ENCODE data around the gene PRKG1. TPM values are rescaled to one million over a fixed set of nuclear protein-coding genes. Genes with fewer than 3 reads are reported as not detected.

Gene PRKG1
- total and polyA plus RNA-seq, 2 of the 8 experiments (the other 6 are each of a cell fraction or from before 2014, with no cell fraction given), result 4.2 to 15.2 TPM

GRCh38 chr10:51063659-51064535, 10.4 kb upstream of the PRKG1 start:
- H3K9me3 ChIP-seq (ENCODE audit: insufficient read depth in 2 of 2, low read depth in 1 of 2, low read length in 1 of 2), result no peaks in the 10 kb centered on the region
- no peak overlapping the region for H3K4me3 ChIP-seq (ENCODE audit: extremely low read depth in 1 of 4, insufficient read depth in 2 of 4, low read depth in 3 of 4, low read length in 4 of 4)
- FAIRE-seq, result no peak
- no peaks in the 10 kb centered on the region for H3K79me1 ChIP-seq (ENCODE audit: low read depth, low read length)
- no peak overlapping the region for H3K4me2 ChIP-seq (ENCODE audit: insufficient read depth in 1 of 2, low read depth in 2 of 2, low read length in 2 of 2)
- ChIA-PET CTCF (ENCODE audit: partially characterized antibody) (interaction anchor here (0.6 to 4.3 kb wide), 34 partner anchors 9 to 1151 kb away, joined by 3 to 30 read pairs (median 4); partner anchors contain the start of gene PRKG1), POLR2A (ENCODE audit: partially characterized antibody) (interaction anchor here (1.1 kb wide), 1 partner anchor 10 kb away, joined by 4 read pairs; no protein-coding TSS in a partner anchor)
- DNase-seq (ENCODE audit: low read depth in 1 of 2, low spot score in 2 of 2), result no peak
- H4K20me1 ChIP-seq (replicated peaks in 1 of 2; ENCODE audit: control insufficient read depth in 1 of 2, insufficient read depth in 2 of 2, low read length in 2 of 2), result no peaks in the 10 kb centered on the region
- no peak overlapping the region for H3K9ac ChIP-seq (replicated peaks in 1 of 4; ENCODE audit: extremely low read depth in 1 of 4, low read depth in 3 of 4, low read length in 3 of 4)
- H4K91ac ChIP-seq (replicated peaks; ENCODE audit: insufficient read length, low read length), result no peak overlapping the region
- H2BK12ac ChIP-seq (ENCODE audit: low read depth, low read length), result no peak overlapping the region
- no peak overlapping the region for H3K18ac ChIP-seq (ENCODE audit: extremely low read depth, low read length)
- H2BK120ac ChIP-seq (replicated peaks; ENCODE audit: low read depth, low read length), result no peak overlapping the region
- H4K8ac ChIP-seq (ENCODE audit: extremely low read depth, insufficient read depth, low read length), result no peak overlapping the region
- no peak overlapping the region for H3K4ac ChIP-seq (replicated peaks; ENCODE audit: insufficient read length, low read depth, low read length)
- no peak overlapping the region for H4K5ac ChIP-seq (ENCODE audit: insufficient read length, low read depth, low read length)
- H3K56ac ChIP-seq (replicated peaks; ENCODE audit: insufficient read length, low read depth, low read length), result no peak overlapping the region
- no peak overlapping the region for H2BK5ac ChIP-seq (ENCODE audit: low read depth, low read length)
- no peak overlapping the region for H2AK5ac ChIP-seq (ENCODE audit: low read depth, low read length)
- no peak overlapping the region for H2AFZ ChIP-seq (ENCODE audit: low read length)
- H3K4me1 ChIP-seq (replicated peaks in 1 of 4; ENCODE audit: control insufficient read depth in 3 of 4, insufficient read depth in 4 of 4, low read length in 3 of 4), result no peaks in the 10 kb centered on the region
- 17% methylated on average over 2 of the region's 2 CpGs; no CpG with 5 or more reads in 1 of the 2 experiments for WGBS, 2 experiments (ENCODE audit: extremely low coverage in 1 of 2, insufficient coverage in 1 of 2, insufficient read length in 1 of 2, insufficient replicate concordance in 2 of 2, low coverage in 1 of 2, low lambda C conversion rate in 2 of 2, missing lambda C conversion rate in 1 of 2)
- no peaks in the 10 kb centered on the region for H3K79me2 ChIP-seq (ENCODE audit: control insufficient read depth in 1 of 2, insufficient read depth in 2 of 2, low read length in 2 of 2)
- H3K27me3 ChIP-seq (replicated peaks in 1 of 4; ENCODE audit: control insufficient read depth in 3 of 4, extremely low read depth in 1 of 4, insufficient read depth in 3 of 4, low read length in 3 of 4), result no peaks in the 10 kb centered on the region
- no peak overlapping the region for H2BK20ac ChIP-seq (ENCODE audit: low read length)
- no peak overlapping the region for H3K14ac ChIP-seq (ENCODE audit: insufficient read length)
- no peak overlapping the region for H3K27ac ChIP-seq (ENCODE audit: low read depth, low read length)
- H3K23ac ChIP-seq (ENCODE audit: insufficient read length), result no peak overlapping the region
- no peaks in the 10 kb centered on the region for H3K23me2 ChIP-seq (ENCODE audit: low read depth, low read length)
- no peaks in the 10 kb centered on the region for H3K36me3 ChIP-seq (ENCODE audit: control insufficient read depth in 2 of 4, insufficient read depth in 4 of 4, low read length in 3 of 4)
- H2BK15ac ChIP-seq (ENCODE audit: low read length), result no peak overlapping the region
- TF ChIP-seq NRF1 (IDR thresholded peaks at IDR 0.05; ENCODE audit: low read depth, low read length) (no peak), SP4 (IDR thresholded peaks at IDR 0.05; ENCODE audit: low read length) (no peak), CTCF (IDR thresholded peaks at IDR 0.05; ENCODE audit: control extremely low read depth in 1 of 3, insufficient read depth in 1 of 3, low read depth in 1 of 3, low read length in 3 of 3) (peak in 2 of 3 experiments; percentile 23 to 45; a peak in 2 of 4 replicates), SRF (IDR thresholded peaks at IDR 0.05; ENCODE audit: low read depth, low read length) (no peak), RAD21 (IDR thresholded peaks at IDR 0.05 in 1 of 2, conservative IDR thresholded peaks at IDR 0.05 in 1 of 2; ENCODE audit: low read depth in 2 of 2, low read length in 2 of 2) (peak; percentile 64 to 81), CEBPB (IDR thresholded peaks at IDR 0.05; ENCODE audit: low read depth, low read length) (no peak), EGR1 (IDR thresholded peaks at IDR 0.05; ENCODE audit: borderline replicate concordance, low read depth, low read length) (no peak), KDM4A (IDR thresholded peaks at IDR 0.05; ENCODE audit: low read depth, low read length, severe bottlenecking) (no peak)

Measured in H1 (cell line).